ENCODE data around the gene BMAL1.

BMAL1 gene

GRCh38 chr11:13313005-13313819, 35.6 kb downstream of the BMAL1 start:
- intact Hi-C loops (cut with DNase I), result no loop called here
- peak in 1 of 10 donors; percentile 90 for DNase-seq

DNA sequence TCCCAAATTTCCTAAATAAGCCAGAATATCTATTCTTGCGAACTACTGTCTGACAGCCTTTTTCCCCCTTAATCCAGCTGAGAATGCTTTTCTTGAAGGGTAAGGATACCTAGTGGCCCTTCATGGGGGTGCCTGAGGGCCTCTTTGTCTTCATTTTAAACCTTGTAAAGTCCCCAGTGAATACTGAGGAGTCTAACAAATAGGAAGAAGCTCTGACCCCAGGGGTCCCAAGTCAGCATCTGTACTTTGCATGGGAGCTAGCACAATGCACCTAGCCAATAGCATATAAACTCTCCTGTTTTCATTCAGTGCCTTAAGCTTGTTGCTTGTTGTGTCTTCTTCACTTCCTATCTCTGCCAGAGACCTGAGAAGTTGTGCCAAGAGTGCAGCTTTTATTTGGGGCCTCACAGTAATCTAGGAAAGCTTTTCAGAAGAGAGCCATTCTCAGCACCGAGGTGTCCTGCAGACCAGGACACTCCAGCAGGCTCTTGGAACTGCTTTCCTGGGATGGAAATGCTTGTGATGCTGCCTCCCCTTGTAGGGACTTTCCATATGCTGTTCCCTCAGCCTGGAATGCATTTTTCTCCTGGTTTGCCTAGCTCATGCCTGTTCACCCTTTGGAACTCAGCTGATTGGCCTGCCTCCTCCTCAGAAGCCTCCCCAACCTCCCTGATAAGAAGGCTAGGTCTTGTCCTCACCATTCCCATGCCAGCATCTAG, 37.2 kb downstream of the BMAL1 start:
- no peak for DNase-seq
- intact Hi-C loops (cut with DNase I), result no loop called here

DNA sequence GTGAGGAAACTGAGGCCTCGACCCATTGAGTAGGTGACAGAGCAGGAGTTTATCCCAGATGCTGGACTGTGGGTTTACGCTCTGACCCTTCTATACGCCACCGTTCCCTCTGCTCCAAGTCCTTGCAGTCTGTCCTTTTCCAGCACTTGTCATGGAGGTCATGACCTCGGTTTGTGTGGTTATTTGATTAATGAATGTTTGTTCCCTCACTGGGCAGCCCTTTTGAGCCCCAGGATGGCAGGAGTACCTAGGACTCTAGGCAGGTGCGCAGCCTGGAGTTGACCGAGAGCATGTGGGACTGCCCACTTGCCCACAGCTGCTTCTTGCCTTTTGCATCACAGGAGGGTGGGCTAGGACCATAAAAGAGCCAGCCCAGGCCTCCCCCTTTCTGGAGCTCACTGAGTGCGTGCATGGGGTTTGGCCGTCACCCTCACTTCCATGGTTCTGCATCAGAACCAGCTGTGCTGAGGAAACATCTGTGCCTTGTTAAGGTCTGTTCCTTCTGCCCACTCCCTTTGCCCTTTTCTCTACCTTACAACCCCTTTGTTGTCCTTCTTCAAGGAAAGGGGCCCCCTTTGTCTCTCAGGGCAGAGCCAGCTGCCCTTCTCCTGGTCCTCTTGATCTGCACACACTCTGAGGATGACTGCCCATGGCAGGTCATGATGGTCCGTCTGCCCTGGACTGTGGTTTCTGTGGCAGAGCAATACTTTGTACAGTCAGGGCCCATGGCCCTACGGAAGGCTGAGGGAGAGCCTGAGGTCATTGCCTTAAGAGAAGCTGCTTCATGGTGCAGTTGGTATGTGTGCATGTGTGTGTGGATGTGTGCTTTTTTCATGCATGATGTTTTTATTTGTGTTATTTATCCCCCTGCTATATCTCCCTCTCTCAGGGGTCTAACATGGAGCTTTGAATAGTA, 38.2 kb downstream of the BMAL1 start:
- intact Hi-C loops (cut with DNase I), result no loop called here
- no peak for DNase-seq

GRCh38 chr11:13316528-13316961, 39.0 kb downstream of the BMAL1 start:
- intact Hi-C loops (cut with DNase I), result no loop called here
- no peak for DNase-seq

- intact Hi-C loops (cut with DNase I), result no loop called here
- DNase-seq, result no peak
Measured at GRCh38 chr11:13317293-13318080, 39.9 kb downstream of the BMAL1 start.

DNA sequence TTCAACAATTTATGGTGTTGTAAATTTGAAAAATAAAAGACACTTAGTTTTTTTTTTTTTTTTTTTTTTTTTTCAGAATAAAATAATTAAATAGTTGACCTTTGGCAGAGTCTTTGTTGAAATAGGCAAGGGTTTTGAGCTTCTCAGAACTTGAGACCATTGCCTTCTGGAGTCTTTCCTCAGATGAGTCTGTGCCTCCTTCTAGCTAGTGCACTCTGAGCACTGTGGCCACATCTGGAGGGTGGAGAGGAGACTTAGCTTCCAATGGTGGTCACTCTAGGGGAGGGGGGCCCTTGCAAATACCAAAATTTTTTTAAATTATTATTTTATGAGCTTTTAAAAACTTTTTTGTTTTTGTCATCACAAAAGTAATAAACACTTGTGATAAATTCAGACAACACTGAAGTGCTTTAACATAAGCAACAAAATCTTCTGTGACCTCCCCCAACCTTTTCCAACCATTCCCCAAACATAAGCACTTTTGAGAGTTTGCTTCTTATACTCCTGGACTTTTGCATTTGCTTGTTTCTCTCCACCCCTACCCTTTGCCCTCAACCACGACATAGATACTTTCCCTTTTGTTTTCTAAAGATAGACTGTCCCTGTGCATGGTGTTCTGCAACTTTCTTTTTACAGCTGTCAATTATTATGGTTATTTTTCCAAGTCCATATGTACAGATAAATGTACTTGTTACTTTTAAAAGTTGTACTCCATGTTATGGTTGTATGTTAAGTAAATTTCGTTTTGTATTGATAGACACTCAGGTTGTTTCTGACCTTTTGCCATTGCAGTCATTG, 41.1 kb downstream of the BMAL1 start:
- intact Hi-C loops (cut with DNase I), result no loop called here
- no peak for DNase-seq

- intact Hi-C loops (cut with DNase I), result no loop called here
- DNase-seq, result no peak
Measured at GRCh38 chr11:13320688-13321087, 43.1 kb downstream of the BMAL1 start.

GRCh38 chr11:13321431-13321830, 43.8 kb downstream of the BMAL1 start:
- DNase-seq, result no peak
- intact Hi-C loops (cut with DNase I), result no loop called here

GRCh38 chr11:13324141-13324540, 46.6 kb downstream of the BMAL1 start:
- intact Hi-C loops (cut with DNase I), result no loop called here
- DNase-seq, result no peak

DNA sequence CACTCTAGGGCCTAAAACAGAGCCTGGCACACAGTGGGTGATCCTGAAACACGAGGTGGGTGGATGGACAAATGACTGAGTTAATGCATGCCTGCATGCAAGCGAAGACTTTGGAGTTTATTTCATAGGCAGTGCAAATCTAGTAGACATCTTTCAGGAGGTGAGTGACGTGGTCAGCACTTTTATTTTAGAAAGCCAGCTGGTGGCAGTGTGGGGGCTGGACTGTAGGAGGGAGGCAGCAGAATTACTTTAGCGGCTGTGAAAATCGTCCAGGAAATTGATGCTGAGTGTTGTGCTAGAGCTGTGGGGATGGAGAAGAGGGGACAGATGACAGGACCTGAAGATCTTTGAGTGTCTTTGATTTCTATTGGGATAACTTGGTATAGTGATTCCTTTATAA, 47.1 kb downstream of the BMAL1 start:
- peak in 5 of 10 donors; percentile 51 to 91 (median 57) for DNase-seq
- intact Hi-C loops (cut with DNase I), result no loop called here

DNA sequence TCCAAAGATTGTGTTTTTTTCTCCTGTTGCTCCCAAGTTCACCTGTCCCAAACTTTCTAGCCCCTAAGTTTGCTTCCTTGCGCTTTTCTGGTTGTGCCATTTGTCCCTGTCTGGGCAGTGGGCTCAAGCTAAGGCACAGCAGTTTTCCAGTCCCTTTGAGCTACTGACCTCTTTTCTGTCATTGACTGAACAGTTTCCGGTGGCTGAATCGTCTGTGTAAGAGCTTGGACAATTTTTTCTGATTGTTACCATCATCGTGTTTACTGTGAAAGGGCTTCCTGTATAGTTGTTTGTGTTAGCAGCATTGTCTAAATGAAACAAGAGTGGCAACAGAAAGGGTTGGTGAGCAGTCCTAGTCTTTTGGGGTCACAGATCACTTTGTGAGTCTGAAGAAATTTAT, 49.8 kb downstream of the BMAL1 start:
- intact Hi-C loops (cut with DNase I), result no loop called here

DNA sequence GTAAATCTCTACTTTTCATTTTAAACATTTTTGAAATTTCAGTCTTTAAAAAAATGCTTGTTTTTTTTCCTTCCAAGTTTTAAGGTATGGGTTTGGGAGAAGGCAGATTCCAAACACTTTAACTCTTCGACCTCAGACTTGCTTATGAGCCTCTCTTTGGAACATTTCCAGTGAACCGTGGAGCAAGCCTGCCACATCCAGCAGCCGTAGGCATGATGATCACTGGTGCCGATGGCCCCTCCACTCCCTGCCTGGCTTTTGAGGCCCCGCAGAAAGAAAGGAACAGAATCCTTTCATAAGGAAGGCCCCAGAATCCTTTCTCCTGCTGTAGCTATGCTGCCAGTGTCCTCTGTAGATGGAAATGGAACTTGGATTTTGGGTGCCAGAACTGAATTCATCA, 50.7 kb downstream of the BMAL1 start:
- DNase-seq, result no peak
- intact Hi-C loops (cut with DNase I), result no loop called here

More for the DNA sequence above, 49.8 kb downstream of the BMAL1 start:
- no peak for DNase-seq

GRCh38 chr11:13329670-13330356, 52.2 kb downstream of the BMAL1 start:
- intact Hi-C loops (cut with DNase I), result loop anchor here (10.0 kb wide), 1 partner anchor 145 kb away; no protein-coding TSS in a partner anchor

GRCh38 chr11:13332124-13332523, 54.5 kb downstream of the BMAL1 start:
- intact Hi-C loops (cut with DNase I), result loop anchor here (10.0 kb wide), 1 partner anchor 147 kb away; no protein-coding TSS in a partner anchor

More at GRCh38 chr11:13329670-13330356, 52.2 kb downstream of the BMAL1 start:
- no peak for DNase-seq

GRCh38 chr11:13333456-13333957, 55.9 kb downstream of the BMAL1 start:
- no peak for DNase-seq
- intact Hi-C loops (cut with DNase I), result loop anchor here (10.0 kb wide), 1 partner anchor 149 kb away; no protein-coding TSS in a partner anchor

More at GRCh38 chr11:13332124-13332523, 54.5 kb downstream of the BMAL1 start:
- no peak for DNase-seq

GRCh38 chr11:13334034-13334786, 56.6 kb downstream of the BMAL1 start:
- DNase-seq, result no peak
- intact Hi-C loops (cut with DNase I), result loop anchor here (10.0 kb wide), 1 partner anchor 149 kb away; no protein-coding TSS in a partner anchor

DNA sequence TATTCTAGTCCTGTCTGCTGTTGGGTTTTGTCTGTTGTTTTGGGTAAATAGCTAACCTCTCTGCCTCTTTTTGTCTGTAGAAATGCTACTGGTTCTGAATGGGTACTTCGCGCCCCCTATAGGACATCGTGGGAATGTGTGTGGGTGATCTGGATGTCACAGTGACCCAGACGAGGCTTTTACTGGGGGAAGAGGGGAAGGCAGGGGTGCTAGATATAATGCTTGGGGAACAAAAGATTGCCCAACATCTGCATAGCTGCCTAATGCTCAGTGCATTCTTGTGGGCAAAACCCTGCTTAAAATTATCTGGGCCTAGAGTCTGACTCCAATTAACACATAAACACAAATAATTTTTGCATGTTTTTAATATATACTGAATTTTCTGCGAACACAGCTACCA, 57.7 kb downstream of the BMAL1 start:
- peak in 6 of 10 donors; percentile 53 to 88 (median 60) for DNase-seq
- intact Hi-C loops (cut with DNase I), result loop anchor here (5.0 to 10.0 kb wide), 2 partner anchors 58 to 151 kb away; partner anchors contain the start of gene BMAL1
